Sciatic nerve (tissue), 2 donors: Measurements from ENCODE around the gene ANKRD23. TPM values are rescaled to one million over a fixed set of nuclear protein-coding genes. Genes with fewer than 3 reads are reported as not detected.
"Not testable (repeated sequence)": the region's sequence is repeated elsewhere in the genome, so short reads cannot be mapped to it uniquely, and the experiment has no call there.

Experiments used
- ATAC-seq: fragments of 200-7000 bp; cut with Tn5 transposase; one replicate; pipeline ENCODE4 v1.9.1; 2020; ENCODE audit warnings: mild to moderate bottlenecking, moderate library complexity
- DNase-seq: peaks from one replicate; pipeline ENCODE4 v3.0.0-alpha.2; 2020; ENCODE audit warnings: low spot score
- intact Hi-C: fragments of 100-400 bp; cut with DNase I; formaldehyde crosslinking; loops from one replicate; pipeline ENCODE4 v1.14.2; 2022
- total RNA-seq: library from RNA; stranded (reverse); fragmentation: NEBNext Ultra II Directional; extraction: Animal tissue kit (Norgen Biotek cat#: 25700); gene quantifications from one replicate; pipeline ENCODE4 v1.2.1, GENCODE V29; 2021
- donor health status: DM: no; HTN: no; CAD: no.
- donor health status: DM: no; HTN: no; CAD: no.

ANKRD23 gene
- total RNA-seq, 1 donor from 2014 or later = 8.3 TPM

DNA sequence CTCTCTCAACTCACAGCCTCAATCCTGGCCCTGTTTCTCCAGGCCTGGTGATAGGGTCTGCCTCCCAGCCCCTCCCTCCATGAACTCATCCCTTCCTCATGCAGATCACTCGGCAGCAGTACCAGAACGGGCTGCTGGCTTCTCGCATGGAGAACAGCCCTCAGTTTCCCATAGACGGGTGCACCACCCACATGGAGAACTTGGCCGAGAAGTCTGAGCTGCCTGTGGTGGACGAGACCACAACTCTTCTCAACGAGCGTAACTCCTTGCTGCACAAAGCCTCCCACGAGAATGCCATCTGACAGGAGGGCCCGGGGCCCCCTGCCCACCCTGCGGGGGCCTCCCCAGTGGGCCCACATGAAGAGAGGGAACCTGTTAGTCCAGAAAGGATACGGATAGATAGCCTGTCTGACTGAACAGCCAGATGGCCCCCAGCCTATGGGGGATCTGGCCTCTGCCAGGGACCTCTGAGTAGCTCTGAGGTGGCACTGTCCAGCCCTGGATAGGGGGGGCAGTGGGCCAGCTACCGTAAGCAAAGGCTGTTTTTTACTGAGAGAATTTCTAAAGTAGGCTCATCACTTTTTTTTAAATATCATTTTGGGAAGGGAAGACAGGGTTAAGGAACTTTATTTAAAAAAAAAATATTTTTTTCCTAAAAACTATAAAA, 34.5 kb downstream of the ANKRD23 start:
- no peak for DNase-seq
- intact Hi-C loops = no loop called here
- no peak for ATAC-seq

DNA sequence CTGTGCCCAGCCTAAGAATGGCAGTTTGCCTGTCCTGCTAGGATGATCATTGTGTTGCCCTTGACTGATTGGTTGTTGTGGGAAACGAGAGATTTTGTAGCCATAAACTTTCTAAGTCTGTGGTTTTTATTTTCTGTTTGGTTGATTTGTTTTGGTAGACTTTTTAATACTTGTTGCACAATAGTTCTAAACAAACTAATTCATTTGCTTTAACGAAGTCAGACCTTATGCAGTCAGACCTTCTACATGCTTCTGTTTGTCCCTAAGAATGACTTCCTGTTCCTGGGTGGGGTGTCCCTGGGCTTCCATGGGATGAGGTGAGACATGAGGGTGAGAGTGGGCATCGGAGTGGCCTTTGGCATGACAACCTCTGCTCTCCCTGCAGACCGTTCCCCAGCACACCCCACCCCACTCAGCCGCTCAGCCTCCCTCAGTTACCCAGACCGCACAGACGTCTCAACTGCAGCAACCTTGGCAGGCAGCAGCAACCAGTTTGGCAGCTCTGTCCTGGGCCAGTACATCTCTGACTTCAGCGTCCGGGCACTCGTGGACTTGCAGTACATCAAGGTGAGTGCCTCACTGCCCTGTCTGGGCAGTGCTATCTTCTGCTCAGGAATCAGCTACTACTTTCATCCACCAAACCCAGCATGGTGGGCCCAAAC, 35.5 kb downstream of the ANKRD23 start:
- intact Hi-C loops = no loop called here
- DNase-seq = no peak
- no peak for ATAC-seq

DNA sequence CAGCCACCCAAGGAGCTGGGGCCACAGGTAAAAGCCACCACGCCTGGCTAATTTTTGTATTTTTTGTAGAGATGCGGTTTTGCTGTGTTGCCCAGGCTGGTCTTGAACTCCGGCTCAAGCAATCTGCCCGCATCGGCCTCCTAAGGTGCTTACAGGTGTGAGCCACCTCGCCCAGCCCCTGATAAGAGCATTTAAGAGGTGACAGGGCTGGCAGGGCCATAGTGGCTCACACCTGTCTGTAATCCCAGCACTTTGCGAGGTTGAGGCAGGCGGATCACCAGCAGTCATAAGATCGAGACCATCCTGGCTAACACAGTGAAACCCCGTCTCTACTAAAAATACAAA, 36.7 kb downstream of the ANKRD23 start:
- intact Hi-C loops = no loop called here
- no peak for ATAC-seq
- DNase-seq = no peak

DNA sequence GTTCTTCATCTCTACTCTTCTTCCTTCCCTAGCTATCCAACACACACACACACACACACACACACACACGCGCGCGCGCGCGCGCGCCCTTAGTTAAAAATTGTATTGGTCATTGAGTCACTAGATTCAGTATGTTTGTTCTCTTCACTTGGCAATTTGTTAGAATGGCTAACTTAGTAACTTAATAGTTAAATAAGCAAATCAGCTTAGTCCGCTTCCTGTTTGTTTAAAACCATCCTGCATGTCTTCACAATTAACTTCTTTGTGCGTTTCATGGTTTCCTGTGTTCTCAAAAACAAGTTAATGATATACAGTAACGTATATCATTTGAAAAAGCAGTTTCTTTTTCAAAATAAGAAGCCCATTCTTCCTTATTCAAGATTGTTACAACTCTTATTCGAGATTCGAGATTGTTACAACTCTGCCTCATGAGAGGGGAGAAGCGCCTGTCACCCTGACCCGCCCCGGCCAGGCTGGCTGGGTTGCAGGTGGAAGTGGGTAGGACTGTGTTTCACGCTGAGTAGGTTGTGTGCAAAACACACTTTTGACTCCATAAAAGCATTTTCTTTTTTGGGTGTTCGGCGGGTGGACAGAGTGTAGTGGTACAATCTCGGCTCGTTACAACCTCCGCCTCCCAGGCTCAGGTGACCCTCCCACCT, 37.2 kb downstream of the ANKRD23 start:
- no peak for DNase-seq
- no peak for ATAC-seq
- intact Hi-C loops = no loop called here

DNA sequence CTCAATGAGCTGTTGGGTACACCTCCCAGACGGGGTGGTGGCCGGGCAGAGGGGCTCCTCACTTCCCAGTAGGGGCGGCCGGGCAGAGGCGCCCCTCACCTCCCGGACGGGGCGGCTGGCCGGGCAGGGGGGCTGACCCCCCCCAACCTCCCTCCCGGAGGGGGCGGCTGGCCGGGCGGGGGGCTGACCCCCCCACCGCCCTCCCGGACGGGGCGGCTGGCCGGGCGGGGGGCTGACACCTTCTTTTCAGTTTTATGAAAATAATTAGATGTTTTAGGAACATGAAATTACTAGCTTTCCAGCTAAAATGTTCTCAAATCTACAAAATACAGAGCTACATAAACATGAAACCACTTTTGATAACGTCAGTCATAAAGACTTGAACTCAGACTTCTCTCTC, 37.9 kb downstream of the ANKRD23 start:
- intact Hi-C loops, DNase-seq, ATAC-seq: not testable (repeated sequence)

DNA sequence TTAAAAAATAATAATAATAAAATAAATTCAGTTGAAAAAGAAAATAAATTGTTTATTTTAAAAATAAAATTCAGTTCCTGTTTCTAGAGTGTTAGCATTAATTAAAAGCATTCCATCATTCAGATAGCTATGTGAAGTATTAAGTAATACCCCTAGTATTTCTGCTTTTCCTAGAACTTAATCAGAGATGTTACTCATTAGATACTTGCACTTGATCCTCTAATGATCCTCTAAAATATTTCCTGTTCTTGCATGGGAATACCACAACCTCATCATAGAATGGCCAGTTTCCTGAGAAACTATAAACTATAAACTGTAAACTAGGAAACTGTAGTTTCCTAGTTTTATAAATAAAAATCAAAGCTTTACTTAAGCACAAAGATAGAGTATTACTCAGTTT, 38.8 kb downstream of the ANKRD23 start:
- intact Hi-C loops = no loop called here
- ATAC-seq (no peak), DNase-seq (no peak)

DNA sequence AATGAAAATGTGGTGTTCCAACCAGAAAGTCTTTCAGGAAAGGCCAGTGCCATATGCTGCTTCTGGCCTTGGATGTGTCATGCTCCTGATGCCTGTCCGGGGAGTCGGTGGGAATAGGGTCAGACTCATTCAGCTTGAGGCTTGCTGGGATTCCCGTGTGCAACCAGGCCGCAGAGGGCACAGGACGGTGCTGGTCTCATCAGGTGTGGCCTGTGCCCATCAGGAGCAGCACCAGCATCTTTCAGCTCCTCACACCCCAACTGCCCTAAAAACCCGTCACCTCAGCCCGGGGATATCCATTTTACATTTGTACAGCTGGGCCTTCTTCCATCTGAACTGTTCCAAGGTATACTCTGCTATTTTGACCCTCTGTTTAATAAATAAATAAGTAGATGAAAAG, 41.1 kb downstream of the ANKRD23 start:
- ATAC-seq = no peak
- intact Hi-C loops = no loop called here
- no peak for DNase-seq

DNA sequence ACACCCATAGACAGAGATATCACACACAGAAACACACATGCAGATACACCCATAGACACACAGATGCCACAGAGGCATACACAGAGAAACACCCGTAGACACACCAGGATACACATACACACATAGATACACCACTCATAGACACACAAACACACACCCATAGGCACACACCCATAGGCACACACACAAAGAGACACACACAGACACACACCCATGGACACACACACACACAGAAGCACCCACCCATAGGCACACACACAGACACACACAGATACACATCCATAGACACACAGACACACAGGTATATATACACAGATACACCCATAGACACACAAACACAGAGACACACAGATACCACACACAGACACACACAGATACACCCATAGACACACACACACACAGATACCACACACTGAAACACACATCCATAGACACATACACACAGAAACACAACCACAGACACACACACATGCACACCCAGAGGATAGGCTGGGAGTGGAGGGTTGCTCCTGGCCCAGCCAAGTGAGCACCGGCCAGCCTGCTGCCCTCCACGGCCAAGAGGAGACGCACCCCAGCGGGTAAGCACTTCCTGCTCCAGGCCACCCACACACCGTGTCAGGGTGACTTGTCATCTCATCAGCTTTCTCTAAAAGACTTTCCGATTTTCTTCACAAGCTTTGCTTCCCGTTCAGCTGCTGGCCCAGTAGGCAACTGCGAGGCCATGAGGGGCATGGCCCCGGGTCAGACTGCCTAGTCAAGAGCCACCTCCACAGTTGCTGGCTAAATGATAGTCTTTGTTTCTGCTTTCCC, 41.8 kb downstream of the ANKRD23 start:
- no peak for ATAC-seq
- no peak for DNase-seq
- intact Hi-C loops = no loop called here

DNA sequence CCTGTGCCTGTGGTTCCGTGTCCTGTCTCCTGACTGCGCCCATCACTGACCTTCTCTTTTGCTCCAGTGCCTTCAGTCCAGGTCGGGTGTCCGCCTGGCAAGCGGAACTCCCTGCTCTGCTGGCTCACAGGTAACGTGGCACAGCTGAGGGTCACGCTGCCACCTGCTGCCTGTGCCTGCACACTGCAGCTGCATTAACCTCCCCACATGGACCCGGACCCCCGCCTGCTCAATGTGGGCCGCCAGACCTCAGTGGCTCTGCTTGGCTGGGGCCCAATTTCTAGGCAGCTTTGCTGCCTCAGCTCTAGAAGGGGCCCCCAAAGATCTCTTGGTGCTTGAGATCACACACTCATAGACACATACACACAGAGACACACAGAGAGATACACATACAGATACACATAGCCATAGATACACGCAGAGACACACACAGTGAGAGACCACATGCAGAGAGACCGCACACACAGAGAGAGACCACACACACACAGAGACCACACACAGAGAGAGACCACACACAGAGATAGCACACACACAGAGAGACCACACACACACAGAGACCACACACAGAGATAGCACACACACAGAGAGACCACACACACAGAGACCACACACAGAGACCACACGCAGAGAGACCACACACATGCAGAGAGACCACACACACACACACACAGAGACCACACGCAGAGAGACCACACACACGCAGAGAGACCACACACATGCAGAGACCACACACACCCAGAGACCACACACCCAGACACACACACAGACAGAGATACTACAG, 42.6 kb downstream of the ANKRD23 start:
- peak; percentile 83 for ATAC-seq
- intact Hi-C loops = no loop called here

DNA sequence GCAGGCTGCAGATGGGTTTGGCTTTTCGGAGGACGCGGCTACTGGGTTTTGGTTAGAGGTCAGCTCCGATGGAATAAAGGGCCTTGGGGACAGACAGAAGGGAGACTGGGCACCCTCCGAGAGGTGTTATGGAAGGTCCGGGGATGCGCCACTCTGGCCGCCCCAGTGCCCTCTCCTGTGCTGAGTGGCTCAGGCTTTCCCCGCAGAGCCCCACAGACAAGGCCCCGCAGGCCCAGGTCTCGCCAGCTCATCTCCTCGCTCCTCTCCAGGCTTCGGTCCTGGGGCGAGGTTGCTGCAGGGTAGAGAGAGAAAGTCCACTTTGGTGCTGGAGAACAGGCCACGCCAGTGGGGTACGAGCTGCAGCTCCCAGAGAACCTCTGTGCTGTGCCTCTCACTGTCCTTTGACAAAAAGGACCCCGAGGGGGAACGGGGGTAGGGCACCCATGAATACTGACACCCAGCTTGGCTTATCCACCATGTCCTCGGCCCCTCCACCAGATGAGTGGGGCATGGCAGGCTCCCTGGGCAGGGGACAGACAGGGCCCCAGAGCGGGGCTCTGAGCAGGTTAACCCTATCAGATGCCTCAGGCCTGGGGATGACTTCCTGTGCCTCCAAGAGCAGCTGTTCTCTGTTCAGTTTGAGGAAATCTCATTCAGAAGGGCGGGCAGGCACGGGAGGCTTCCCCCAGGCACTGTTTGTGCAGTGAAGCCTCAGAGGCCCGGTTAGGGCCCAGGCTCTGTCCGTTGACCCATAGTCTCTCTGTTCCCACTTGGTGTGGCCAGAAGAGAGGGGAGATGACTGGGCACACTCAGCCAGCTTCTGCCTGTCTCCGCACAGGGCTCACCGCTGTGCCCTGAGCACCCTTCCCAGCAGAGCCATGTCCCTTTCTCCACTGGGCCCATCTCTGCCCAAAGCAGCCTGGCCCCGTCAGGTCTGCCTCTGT, 43.5 kb downstream of the ANKRD23 start:
- ATAC-seq = no peak
- no peak for DNase-seq
- intact Hi-C loops = no loop called here

More for the DNA sequence above, 42.6 kb downstream of the ANKRD23 start:
- DNase-seq = peak; percentile 83

DNA sequence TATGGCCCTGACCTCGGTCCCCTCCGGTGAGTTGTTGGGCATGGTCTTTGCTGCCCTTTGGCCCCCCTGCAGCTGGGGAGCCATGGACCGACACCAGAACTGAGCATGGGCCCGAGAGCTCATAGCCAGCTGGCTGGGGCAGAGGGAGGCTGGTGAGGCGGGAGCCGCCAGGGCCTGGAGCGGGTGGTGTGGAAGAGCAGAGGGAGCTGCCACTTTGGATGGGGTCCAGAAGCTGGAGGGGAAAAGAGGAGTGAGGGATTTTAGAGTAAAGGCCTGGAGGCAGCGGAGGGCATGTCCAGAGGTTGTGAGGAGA, 44.2 kb downstream of the ANKRD23 start:
- ATAC-seq = no peak
- intact Hi-C loops = no loop called here
- DNase-seq = no peak

DNA sequence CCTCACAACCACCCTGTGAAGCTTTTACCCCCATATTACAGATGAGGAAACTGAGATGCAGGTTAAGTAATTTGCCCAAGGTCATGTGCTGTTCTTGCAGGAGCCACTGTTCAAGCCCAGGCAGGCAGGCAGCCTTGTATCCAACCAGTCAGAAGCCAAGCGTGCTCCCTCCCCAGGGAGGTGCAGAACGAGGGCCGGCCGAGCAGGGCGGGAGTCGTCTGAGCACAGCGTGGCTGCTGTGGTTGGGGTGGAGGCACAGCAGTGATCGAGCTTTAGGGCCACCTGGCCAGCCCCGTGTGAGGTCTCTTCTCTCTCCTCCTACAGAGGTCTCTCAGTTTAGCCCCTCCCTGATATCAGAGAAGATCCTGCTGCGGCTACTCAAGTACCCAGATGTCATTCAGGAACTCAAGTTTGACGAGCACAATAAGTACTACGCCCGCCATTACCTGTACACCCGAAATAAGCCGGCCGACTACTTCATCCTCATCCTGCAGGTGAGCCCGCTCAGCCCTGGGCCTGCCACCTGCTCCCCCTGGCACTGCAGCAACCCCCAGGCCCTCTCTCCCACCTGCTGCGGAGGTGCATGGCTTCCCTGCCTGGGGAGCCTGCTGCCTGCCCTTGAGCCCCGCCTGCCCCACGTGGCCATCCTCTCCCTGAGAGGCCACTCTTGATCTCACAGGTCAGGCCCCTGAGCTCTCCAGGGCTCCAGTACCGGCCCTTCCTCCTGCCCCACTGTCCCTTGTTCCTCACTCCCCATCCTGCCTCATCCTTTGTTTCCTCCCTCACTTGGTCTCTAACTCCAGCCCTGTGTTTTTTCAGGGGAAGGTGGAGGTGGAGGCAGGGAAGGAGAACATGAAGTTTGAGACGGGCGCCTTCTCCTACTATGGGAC, 44.8 kb downstream of the ANKRD23 start:
- no peak for ATAC-seq
- intact Hi-C loops = no loop called here
- DNase-seq = no peak

DNA sequence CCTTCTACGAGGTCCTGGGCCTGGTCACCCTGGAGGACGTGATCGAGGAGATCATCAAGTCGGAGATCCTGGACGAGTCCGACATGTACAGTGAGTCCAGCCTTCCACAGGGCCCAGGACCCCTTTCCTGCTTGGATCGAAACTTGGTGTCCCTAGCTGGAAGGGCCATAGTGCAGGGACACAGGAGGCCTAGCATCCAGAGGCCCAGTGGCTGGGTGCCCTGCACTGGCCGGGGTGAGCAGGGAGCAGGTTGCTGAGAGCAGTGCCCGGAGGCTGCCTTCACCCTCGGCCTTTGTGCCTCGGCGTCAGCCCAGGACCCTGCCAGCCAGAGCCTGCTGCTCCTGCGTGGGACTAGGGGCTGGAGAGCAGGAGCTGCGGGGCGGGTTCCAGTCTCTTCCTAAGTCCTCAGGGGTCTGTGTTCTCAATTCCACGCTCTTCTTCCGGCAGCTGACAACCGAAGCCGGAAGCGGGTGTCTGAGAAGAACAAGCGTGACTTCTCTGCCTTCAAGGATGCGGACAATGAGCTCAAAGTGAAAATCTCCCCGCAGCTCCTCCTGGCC, 46.7 kb downstream of the ANKRD23 start:
- DNase-seq = no peak
- ATAC-seq = no peak
- intact Hi-C loops = no loop called here

DNA sequence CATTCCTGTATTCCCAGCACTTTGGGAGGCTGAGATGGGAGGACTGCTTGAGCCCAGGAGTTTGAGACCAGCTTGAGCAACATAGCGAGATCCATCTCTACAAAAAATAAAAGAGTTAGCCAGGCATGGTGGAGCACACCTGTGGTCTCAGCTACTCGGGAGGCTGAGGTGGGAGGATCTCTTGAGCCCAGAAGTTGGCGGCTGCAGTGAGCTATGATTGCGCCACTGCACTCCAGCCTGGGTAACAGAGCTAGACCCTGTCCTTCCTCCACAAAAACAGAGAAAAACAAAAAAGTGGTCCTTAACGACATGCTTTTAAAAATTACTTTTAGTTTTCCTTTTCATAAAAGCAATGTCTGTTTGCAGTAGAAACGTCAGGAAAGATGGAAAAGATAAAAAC, 47.3 kb downstream of the ANKRD23 start:
- ATAC-seq, intact Hi-C loops, DNase-seq: not testable (repeated sequence)

DNA sequence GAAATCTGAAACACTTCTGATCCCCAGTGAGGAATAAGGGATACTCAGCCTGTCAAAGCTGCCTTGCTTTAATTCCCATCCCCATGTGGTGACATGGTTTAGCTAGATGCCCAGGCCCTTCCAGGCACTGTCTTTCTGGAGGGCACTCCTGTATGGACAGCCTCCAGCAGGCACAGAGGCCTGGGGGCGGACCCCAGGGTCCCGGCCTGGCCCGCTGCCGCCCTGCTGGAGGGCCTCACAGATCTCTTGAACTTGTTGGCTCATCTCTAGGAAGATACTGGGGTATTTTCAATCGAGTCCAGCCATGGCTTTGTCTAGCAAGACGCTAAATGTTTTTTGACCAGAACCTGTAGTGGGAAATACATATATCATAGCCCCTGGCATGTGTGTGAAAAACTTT, 48.7 kb downstream of the ANKRD23 start:
- DNase-seq = no peak

DNA sequence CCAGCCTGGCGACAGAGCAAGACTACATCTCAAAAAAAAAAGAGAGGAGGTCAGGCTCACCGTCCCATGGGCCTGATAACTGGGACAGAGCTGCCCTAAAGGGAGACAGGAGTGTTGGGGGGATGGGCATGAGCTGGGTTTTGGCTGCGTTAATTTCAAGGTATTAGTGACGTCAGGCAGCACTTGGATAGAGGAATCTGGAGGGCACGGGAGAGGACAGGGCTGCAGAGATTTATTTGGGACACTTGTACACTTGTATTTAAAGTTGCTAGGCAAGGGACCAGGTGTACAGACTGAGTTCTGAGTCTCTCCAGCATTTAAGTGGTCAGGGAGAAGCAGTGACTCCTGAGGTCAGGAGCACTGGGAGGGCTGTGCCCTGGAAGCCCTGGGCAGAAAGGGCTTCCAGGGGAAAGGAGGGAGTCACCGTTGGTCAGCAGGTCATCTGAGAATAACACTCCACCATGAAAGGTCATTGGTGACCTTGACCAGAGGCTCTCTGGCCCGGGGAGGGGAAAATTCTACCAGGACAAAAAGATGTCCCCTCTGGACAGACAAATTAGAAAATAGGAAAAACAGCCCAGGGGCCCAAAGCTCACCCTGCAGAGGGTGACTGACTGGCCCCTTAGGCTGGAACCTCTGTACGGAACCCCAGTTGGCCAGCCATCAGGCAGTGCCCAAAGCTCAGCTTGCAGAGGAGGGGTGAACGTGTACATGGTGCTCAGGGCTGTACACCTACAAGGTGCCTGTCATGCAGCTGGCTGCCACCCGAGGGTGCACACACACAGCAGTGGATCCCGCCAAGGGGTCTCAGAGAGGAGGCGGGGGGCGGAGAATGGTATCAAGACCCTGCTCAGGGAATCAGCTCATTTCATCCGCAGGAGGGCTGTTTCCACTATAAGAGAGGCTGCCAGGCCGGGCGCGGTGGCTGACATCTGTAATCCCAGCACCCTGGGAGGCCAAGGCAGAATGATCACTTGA, 50.8 kb downstream of the ANKRD23 start:
- no peak for ATAC-seq
- intact Hi-C loops = no loop called here
- DNase-seq = no peak

More for the DNA sequence above, 48.7 kb downstream of the ANKRD23 start:
- no peak for ATAC-seq
- intact Hi-C loops = no loop called here
